Type B pancreatic cell (in vitro differentiated cells): ENCODE measurements around the gene ABCB4. TPM values are rescaled to one million over a fixed set of nuclear protein-coding genes. Genes with fewer than 3 reads are reported as not detected.

ENCODE experiments used
- DNase-seq: peaks from one replicate; pipeline ENCODE4 v3.0.0; 2021; ENCODE audit warnings: mixed read lengths; ENCODE audit not compliant: unreplicated experiment; ENCODE audit errors: extremely low spot score
- H3K27ac Mint-ChIP-seq: 2 replicates; pipeline ENCODE4 v1.8.0; 2021; ENCODE audit warnings: mild to moderate bottlenecking, mixed read lengths
- H3K27me3 Mint-ChIP-seq: 2 replicates; pipeline ENCODE4 v1.8.0; 2021; ENCODE audit warnings: mixed read lengths
- H3K36me3 Mint-ChIP-seq: 2 replicates; pipeline ENCODE4 v1.8.0; 2021; ENCODE audit warnings: mixed read lengths
- H3K4me1 Mint-ChIP-seq: one replicate; pipeline ENCODE4 v1.8.0; 2021; ENCODE audit warnings: mixed read lengths; ENCODE audit not compliant: unreplicated experiment
- H3K4me3 Mint-ChIP-seq: 2 replicates; pipeline ENCODE4 v1.8.0; 2021; ENCODE audit warnings: mild to moderate bottlenecking, mixed read lengths
- H3K9me3 Mint-ChIP-seq: 2 replicates; pipeline ENCODE4 v1.8.0; 2021; ENCODE audit warnings: mixed read lengths
- total RNA-seq: library from RNA; stranded (reverse); gene quantifications from 2 replicates; pipeline ENCODE4 v1.2.1, GENCODE V29; 2021; ENCODE audit warnings: low replicate concordance
- TF ChIP-seq, protein P1 (sequence below): fragments of 200-600 bp; sonication (generic); conservative IDR thresholded peaks from 2 replicates; pipeline ENCODE4 v1.5.0; 2021; ENCODE audit warnings: antibody characterized with exemption, mild to moderate bottlenecking

The ABCB4 gene
- total RNA-seq, 1 donor from 2014 or later, result 1.6 TPM

DNA sequence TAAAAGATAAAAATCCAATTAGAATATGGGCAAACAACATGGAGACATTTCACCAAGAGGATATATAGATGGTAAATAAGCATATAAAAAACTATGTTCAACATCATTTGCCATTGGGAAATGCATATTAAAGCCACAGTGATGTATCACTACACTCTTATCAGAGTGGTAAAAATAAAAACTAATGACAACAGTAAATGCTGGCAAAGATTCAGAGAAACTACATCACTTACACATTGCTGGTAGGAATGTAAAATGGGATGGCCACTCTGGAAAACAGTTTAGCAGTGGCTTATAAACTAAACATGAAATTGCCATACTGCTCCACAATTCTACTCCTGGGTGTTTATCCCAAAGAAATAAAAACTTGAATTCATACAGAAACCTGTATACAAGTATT is 70.8 kb downstream of the ABCB4 start:
- no peak overlapping the region for H3K4me3 Mint-ChIP-seq
- no peaks in the 10 kb centered on the region for H3K9me3 Mint-ChIP-seq
- H3K27me3 Mint-ChIP-seq, result no peaks in the 10 kb centered on the region
- DNase-seq, result no peak
- peaks cover 3% of the 10 kb centered on the region for H3K4me1 Mint-ChIP-seq
- H3K27ac Mint-ChIP-seq, result no peak overlapping the region
- TF ChIP-seq, protein P1, sequence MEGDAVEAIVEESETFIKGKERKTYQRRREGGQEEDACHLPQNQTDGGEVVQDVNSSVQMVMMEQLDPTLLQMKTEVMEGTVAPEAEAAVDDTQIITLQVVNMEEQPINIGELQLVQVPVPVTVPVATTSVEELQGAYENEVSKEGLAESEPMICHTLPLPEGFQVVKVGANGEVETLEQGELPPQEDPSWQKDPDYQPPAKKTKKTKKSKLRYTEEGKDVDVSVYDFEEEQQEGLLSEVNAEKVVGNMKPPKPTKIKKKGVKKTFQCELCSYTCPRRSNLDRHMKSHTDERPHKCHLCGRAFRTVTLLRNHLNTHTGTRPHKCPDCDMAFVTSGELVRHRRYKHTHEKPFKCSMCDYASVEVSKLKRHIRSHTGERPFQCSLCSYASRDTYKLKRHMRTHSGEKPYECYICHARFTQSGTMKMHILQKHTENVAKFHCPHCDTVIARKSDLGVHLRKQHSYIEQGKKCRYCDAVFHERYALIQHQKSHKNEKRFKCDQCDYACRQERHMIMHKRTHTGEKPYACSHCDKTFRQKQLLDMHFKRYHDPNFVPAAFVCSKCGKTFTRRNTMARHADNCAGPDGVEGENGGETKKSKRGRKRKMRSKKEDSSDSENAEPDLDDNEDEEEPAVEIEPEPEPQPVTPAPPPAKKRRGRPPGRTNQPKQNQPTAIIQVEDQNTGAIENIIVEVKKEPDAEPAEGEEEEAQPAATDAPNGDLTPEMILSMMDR, result no peak
- H3K36me3 Mint-ChIP-seq, result no peaks in the 10 kb centered on the region

DNA sequence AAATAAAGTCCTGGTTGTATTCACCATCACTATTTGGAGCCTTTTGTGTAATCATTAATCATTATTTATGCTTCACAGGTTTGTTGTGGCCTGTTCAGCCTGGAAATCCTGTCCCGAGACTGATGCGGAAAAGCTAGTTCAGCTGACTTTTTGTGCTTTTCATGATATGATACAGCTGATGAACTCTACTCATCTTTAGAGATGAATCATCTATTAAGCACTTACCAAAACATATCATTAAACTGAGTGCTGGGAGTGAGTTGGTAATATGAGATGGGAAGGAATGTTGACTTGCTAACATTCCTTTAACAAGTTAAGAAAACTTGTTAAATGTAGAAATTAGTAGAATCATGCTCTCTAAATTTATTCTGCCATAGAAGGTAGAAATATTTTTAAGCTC is 77.0 kb downstream of the ABCB4 start:
- peaks cover 10% of the 10 kb centered on the region for H3K4me1 Mint-ChIP-seq
- H3K36me3 Mint-ChIP-seq, result peaks cover 16% of the 10 kb centered on the region
- H3K4me3 Mint-ChIP-seq, result no peak overlapping the region
- DNase-seq, result no peak
- no peaks in the 10 kb centered on the region for H3K9me3 Mint-ChIP-seq
- TF ChIP-seq, protein P1, result no peak
- no peaks in the 10 kb centered on the region for H3K27me3 Mint-ChIP-seq
- no peak overlapping the region for H3K27ac Mint-ChIP-seq

DNA sequence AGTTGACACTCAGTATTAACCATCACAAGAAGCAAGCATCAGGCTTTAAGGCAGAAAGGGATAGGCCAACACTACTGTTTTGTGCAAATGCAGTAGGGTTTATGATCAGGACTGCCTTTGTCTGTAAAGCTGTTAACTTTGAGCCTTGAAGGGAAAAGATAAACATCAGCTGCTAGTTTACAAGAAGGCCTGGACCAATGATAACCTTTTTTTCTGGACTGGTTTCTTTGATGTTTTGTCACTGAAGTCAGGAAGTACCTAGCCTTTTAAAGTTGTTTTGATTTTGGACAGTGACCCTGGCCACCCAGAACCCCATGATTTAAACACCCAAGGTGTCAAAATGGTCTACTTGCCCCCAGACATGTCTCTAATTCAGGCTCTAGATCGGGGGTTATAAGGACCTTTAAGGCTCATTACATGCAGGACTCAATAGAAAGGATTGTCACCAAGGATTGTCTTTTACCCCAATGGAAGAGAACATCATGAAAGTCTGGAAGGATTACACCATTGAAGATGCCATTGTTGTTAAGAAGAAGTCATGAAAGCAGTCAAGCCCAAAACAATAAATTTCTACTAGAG is 79.9 kb downstream of the ABCB4 start:
- H3K27ac Mint-ChIP-seq, result no peak overlapping the region
- no peak overlapping the region for H3K4me3 Mint-ChIP-seq
- TF ChIP-seq, protein P1, result no peak
- no peaks in the 10 kb centered on the region for H3K9me3 Mint-ChIP-seq
- H3K36me3 Mint-ChIP-seq, result peaks cover 30% of the 10 kb centered on the region
- no peaks in the 10 kb centered on the region for H3K27me3 Mint-ChIP-seq
- H3K4me1 Mint-ChIP-seq, result peaks cover 10% of the 10 kb centered on the region
- DNase-seq, result no peak

DNA sequence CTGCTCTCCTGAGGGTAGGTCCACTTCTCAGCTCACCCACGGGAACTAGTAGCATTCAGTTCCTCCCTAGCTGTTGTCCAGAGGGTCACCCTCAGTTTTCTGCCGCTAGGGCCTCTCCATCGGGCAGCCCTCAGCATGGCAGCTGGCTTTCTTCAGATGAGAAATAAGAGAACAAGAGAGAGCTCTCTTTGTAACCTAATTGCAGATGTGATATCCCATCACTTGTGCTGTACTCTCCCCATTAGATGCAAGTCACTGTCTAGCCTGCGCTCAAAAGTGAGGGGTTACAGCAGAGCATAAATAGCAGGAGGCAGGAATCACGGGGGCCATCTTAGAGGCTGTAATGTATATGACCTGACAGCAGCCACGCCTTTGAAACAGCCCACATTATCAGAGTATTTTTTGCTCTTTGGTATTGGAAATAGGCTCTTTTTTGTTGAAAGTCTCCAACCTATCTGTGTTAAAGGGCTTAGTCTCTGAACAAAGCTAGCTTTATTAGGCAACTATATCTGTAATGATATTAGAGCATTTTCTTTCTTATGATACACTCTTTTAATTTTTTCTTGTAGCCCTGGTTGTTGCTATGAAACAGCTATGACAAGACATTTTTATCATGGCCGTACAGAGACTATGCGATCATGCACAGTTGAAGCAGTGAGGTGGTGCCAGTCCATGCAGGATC is 84.3 kb downstream of the ABCB4 start:
- Mint-ChIP-seq H3K27ac (no peak overlapping the region), H3K9me3 (no peaks in the 10 kb centered on the region), H3K36me3 (peaks cover 53% of the 10 kb centered on the region), H3K4me1 (no peaks in the 10 kb centered on the region), H3K4me3 (no peak overlapping the region), H3K27me3 (no peaks in the 10 kb centered on the region)
- no peak for DNase-seq
- TF ChIP-seq, protein P1, result no peak

DNA sequence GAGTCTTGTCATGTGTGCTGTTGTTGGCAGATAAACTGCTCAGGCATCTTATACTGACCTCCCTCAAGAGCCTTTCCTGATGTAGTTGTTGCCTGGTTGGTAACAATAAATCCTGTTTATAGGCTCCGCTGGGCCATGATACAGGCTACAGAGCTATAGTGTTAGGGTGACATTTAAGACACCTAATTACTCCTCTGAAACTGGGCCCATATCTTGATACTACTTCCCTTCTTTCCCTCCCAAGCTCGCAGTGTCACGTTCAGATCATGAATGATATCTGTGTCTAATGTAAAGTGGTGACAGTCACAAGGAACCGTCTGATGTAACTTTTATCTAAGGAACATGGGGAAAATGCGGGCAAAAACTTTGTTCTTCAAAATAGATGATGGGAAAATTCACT is 94.6 kb downstream of the ABCB4 start:
- H3K36me3 Mint-ChIP-seq, result peaks cover 41% of the 10 kb centered on the region

More for the DNA sequence above, 94.6 kb downstream of the ABCB4 start:
- DNase-seq, result no peak
- Mint-ChIP-seq H3K27me3 (no peaks in the 10 kb centered on the region), H3K9me3 (no peaks in the 10 kb centered on the region), H3K27ac (no peak overlapping the region), H3K4me1 (no peaks in the 10 kb centered on the region), H3K4me3 (no peak overlapping the region)
- TF ChIP-seq, protein P1, result no peak
